Psoas muscle (tissue), 8 donors: ENCODE data around the gene RNF167. TPM values are rescaled to one million over a fixed set of nuclear protein-coding genes. Genes with fewer than 3 reads are reported as not detected.
A peak's percentile ranks its signal among the peaks of the same experiment; 100 is the strongest.
"Not testable (repeated sequence)": the region's sequence is repeated elsewhere in the genome, so short reads cannot be mapped to it uniquely, and the experiment has no call there.

Source experiments
- ATAC-seq, 4 donors: fragments of 200-7000 bp; cut with Tn5 transposase; one replicate each; pipeline ENCODE4 v1.9.1; 2020; ENCODE audit warnings: moderate library complexity in 3 of 4, mild to moderate bottlenecking in 2 of 4
- DNase-seq, 2 donors: peaks; one replicate each; pipeline ENCODE4 v3.0.0-alpha.2; 2020
- H3K27ac ChIP-seq: fragments of 200-600 bp; one replicate; pipeline ENCODE4 v1.8.0; 2022
- H3K27me3 ChIP-seq, 3 donors: fragments of 200-600 bp in 1 of 3; one replicate each; pipeline versions ENCODE4 v1.6.1 to v1.8.0; 2013 to 2022; ENCODE audit warnings: low read length in 2 of 3, mild to moderate bottlenecking in 2 of 3, moderate library complexity in 1 of 3; ENCODE audit not compliant: insufficient read depth in 3 of 3
- H3K36me3 ChIP-seq, 2 donors: fragments of 200-600 bp in 1 of 2; one replicate each; pipeline versions ENCODE4 v1.6.1 to v1.8.0; 2013 to 2022; ENCODE audit warnings: low read depth in 1 of 2, mild to moderate bottlenecking in 1 of 2, moderate library complexity in 1 of 2; ENCODE audit not compliant: insufficient read depth in 1 of 2
- H3K4me1 ChIP-seq: fragments of 200-600 bp; one replicate; pipeline ENCODE4 v1.8.0; 2022
- H3K4me3 ChIP-seq: fragments of 200-600 bp; one replicate; pipeline ENCODE4 v1.8.0; 2022; ENCODE audit warnings: mild to moderate bottlenecking
- H3K9me3 ChIP-seq: fragments of 200-600 bp; one replicate; pipeline ENCODE4 v1.8.0; 2022
- WGBS, 3 donors: extraction: QIAGEN DNeasy Blood & Tissue Kit; methylation state at CpG; one replicate each; pipeline versions ENCODE4 v1.1.6 to v1.1.7; 2013; 5-methylcytosine and 5-hydroxymethylcytosine counted together
- intact Hi-C, 2 donors: fragments of 100-400 bp; cut with DNase I; formaldehyde crosslinking; loops; one replicate each; pipeline versions ENCODE4 v1.11.0 to v1.14.2; 2022
- polyA plus RNA-seq, 3 donors: library from polyadenylated mRNA; stranded (reverse); fragments of 200-250 nt; gene quantifications; one replicate each; pipeline ENCODE4 v1.2.3, GENCODE V29; 2013
- total RNA-seq, 4 donors: library from RNA; stranded (reverse); fragmentation: NEBNext Ultra II Directional in 2 of 4; extraction: Animal tissue kit (Norgen Biotek cat#: 25700) in 2 of 4; gene quantifications; one replicate each; pipeline versions ENCODE4 v1.2.1 to v1.2.4, GENCODE V29; 2021 to 2023
- TF ChIP-seq, protein P1 (sequence below): fragments of 200-600 bp; IDR thresholded peaks from one replicate; pipeline ENCODE4 v1.8.0; 2022; ENCODE audit warnings: antibody characterized with exemption
- donor health status: healthy with polysubstance abuse.
- donor health status: DM: no; HTN: no; CAD: no; lungs with moderate emphysema.
- donor health status: Bipolar disorder and iron deficiency.
- donor health status: healthy.
- donor health status: DM: yes; HTN: yes; CAD: no.
- donor health status: DM: no; HTN: no; CAD: no.
- donor health status: DM: no; HTN: no; CAD: no.
- donor health status: DM: yes; HTN: yes; CAD: no.

Gene RNF167
- total and polyA plus RNA-seq, 7 donors = 85.1 to 151 (median 88.1) TPM

GRCh38 chr17:4920351-4921048 lies 19.6 kb upstream of the RNF167 start:
- peak in 1 of 4 donors; percentile 38 for ATAC-seq
- Histone ChIP-seq H3K36me3 (no peaks in the 10 kb centered on the region), H3K4me1 (no peaks in the 10 kb centered on the region), H3K27me3 (no peaks in the 10 kb centered on the region), H3K9me3 (no peaks in the 10 kb centered on the region), H3K4me3 (no peak overlapping the region), H3K27ac (no peak overlapping the region)
- WGBS, 3 donors = 81 to 84% (median 83%) methylated on average over 10 of the region's 10 CpGs
- TF ChIP-seq, protein P1, sequence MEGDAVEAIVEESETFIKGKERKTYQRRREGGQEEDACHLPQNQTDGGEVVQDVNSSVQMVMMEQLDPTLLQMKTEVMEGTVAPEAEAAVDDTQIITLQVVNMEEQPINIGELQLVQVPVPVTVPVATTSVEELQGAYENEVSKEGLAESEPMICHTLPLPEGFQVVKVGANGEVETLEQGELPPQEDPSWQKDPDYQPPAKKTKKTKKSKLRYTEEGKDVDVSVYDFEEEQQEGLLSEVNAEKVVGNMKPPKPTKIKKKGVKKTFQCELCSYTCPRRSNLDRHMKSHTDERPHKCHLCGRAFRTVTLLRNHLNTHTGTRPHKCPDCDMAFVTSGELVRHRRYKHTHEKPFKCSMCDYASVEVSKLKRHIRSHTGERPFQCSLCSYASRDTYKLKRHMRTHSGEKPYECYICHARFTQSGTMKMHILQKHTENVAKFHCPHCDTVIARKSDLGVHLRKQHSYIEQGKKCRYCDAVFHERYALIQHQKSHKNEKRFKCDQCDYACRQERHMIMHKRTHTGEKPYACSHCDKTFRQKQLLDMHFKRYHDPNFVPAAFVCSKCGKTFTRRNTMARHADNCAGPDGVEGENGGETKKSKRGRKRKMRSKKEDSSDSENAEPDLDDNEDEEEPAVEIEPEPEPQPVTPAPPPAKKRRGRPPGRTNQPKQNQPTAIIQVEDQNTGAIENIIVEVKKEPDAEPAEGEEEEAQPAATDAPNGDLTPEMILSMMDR = no peak
- DNase-seq = no peak
- intact Hi-C loops = no loop called here

- no peak for DNase-seq
- WGBS, 3 donors = 89 to 92% (median 91%) methylated on average over 4 of the region's 4 CpGs
- TF ChIP-seq, protein P1 = no peak
Measured at GRCh38 chr17:4921320-4921719, 18.7 kb upstream of the RNF167 start.

DNA sequence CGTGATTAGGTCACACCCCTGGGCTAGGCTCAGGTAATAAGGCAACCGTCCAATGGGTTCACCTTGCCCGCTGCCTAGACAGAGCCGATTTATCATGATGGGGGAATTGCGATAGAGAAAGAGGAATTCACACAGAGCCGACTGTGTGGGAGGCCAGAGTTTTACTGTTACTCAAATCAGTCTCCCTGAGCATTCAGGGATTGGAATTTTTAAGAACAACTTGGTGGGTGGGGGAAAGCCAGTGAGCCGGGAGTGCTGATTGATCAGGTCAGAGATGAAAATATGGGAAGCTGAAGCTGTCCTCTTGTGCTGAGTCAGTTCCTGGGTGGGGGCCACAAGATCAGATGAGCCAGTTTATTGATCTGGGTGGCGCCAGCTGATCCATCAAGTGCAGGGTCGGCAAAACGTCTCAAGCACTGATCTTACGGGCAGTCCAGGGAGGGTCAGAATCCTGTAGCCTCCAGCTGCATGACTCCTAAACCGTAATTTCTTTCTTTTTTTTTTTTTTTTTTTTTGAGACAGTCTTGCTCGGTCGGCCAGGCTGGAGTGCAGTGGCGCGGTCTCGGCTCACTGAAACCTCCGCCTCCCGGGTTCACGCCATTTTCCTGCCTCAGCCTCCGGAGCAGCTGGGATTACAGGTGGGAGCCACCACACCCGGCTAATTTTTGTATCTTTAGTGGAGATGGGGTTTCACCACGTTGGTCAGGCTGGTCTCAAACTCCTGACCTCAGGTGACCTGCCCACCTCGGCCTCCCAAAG lies 13.3 kb upstream of the RNF167 start:
- H3K27me3 ChIP-seq, H3K27ac ChIP-seq, H3K9me3 ChIP-seq, intact Hi-C loops, H3K4me1 ChIP-seq, ATAC-seq, H3K4me3 ChIP-seq, DNase-seq: not testable (repeated sequence)
- WGBS, 3 donors = 82 to 86% (median 85%) methylated on average over 23 to 24 of the region's 24 CpGs
- H3K36me3 ChIP-seq = peaks cover 0 to 19% of the 10 kb centered on the region in 2 donors

More at GRCh38 chr17:4921320-4921719, 18.7 kb upstream of the RNF167 start:
- ATAC-seq = no peak
- no peaks in the 10 kb centered on the region for H3K4me1 ChIP-seq
- no peaks in the 10 kb centered on the region for H3K27me3 ChIP-seq
- no peaks in the 10 kb centered on the region for H3K36me3 ChIP-seq
- intact Hi-C loops = no loop called here
- no peak overlapping the region for H3K4me3 ChIP-seq
- H3K27ac ChIP-seq = no peak overlapping the region
- no peaks in the 10 kb centered on the region for H3K9me3 ChIP-seq

GRCh38 chr17:4928881-4929280 lies 11.2 kb upstream of the RNF167 start:
- no peak overlapping the region for H3K27ac ChIP-seq
- TF ChIP-seq, protein P1 = no peak
- no peaks in the 10 kb centered on the region for H3K4me1 ChIP-seq
- no peaks in the 10 kb centered on the region for H3K27me3 ChIP-seq
- H3K36me3 ChIP-seq = peaks cover 0 to 19% of the 10 kb centered on the region in 2 donors
- no peak overlapping the region for H3K4me3 ChIP-seq
- intact Hi-C loops = no loop called here
- ATAC-seq (no peak), DNase-seq (no peak)
- no peaks in the 10 kb centered on the region for H3K9me3 ChIP-seq
- WGBS, 3 donors = 94 to 98% (median 96%) methylated on average over 18 of the region's 18 CpGs

DNA sequence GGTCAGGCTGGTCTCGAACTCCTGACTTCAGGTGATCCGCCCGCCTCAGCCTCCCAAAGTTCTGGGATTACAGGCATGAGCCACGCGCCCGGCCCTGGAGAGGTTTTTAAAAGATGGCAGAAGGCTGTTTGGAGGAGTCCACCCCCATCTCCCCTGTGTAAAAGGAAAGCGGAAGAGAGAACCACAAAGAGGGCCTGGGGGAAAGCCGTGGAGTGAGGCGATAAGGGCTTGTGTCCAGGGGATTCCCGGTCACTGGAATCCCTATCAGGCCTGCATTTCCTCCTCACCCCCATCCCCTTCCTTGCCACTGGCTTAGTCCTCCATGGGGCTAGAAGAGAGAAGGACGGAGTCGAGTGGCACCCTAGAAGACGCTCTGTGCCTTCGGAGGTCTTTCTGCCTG lies 8.1 kb upstream of the RNF167 start, which contains the start of gene GP1BA:
TSS of gene GP1BA (plus strand) at position 315 of the 400 bp plus-strand sequence. CDS start 328 bp downstream, outside the sequence.
- 68 to 78% (median 69%) methylated on average over 11 to 14 of the region's 14 CpGs for WGBS, 3 donors
- Histone ChIP-seq H3K4me1 (peaks cover 17% of the 10 kb centered on the region), H3K36me3 (peaks cover 0 to 33% of the 10 kb centered on the region in 2 donors), H3K27me3 (no peaks in the 10 kb centered on the region), H3K27ac (no peak within 1 kb of the TSS), H3K4me3 (no peak within 1 kb of the TSS), H3K9me3 (no peaks in the 10 kb centered on the region)
- intact Hi-C loops = no loop called here
- TF ChIP-seq, protein P1 = no peak
- DNase-seq (no peak), ATAC-seq (no peak)
